Neural crest cell (in vitro differentiated cells): ENCODE measurements around the gene SRC. TPM values are rescaled to one million over a fixed set of nuclear protein-coding genes. Genes with fewer than 3 reads are reported as not detected.
"Not testable (repeated sequence)": the region's sequence is repeated elsewhere in the genome, so short reads cannot be mapped to it uniquely, and the experiment has no call there.

Source experiments
- DNase-seq: peaks from one replicate; pipeline ENCODE4 v3.0.0; 2021; ENCODE audit warnings: low read depth, mixed read lengths, low spot score
- H3K27ac Mint-ChIP-seq: one replicate; pipeline ENCODE4 v1.8.0; 2021; ENCODE audit warnings: mild to moderate bottlenecking, mixed read lengths; ENCODE audit not compliant: unreplicated experiment
- H3K27me3 Mint-ChIP-seq: 2 replicates; pipeline ENCODE4 v1.8.0; 2021; ENCODE audit warnings: low read depth, mild to moderate bottlenecking, mixed read lengths
- H3K36me3 Mint-ChIP-seq: 2 replicates; pipeline ENCODE4 v1.8.0; 2021; ENCODE audit warnings: low read depth, mild to moderate bottlenecking, mixed read lengths
- H3K4me1 Mint-ChIP-seq: 2 replicates; pipeline ENCODE4 v1.8.0; 2021; ENCODE audit warnings: mixed read lengths
- H3K4me3 Mint-ChIP-seq: one replicate; pipeline ENCODE4 v1.8.0; 2021; ENCODE audit warnings: mild to moderate bottlenecking, mixed read lengths
- H3K9me3 Mint-ChIP-seq: 2 replicates; pipeline ENCODE4 v1.8.0; 2021; ENCODE audit warnings: mixed read lengths
- total RNA-seq: library from RNA; stranded (reverse); gene quantifications from 2 replicates; pipeline ENCODE4 v1.2.1, GENCODE V29; 2021
- TF ChIP-seq, protein P1 (sequence below): fragments of 200-600 bp; sonication (generic); conservative IDR thresholded peaks from 2 replicates; pipeline ENCODE4 v1.5.0; 2021; ENCODE audit warnings: antibody characterized with exemption, mild to moderate bottlenecking

The SRC gene
- total RNA-seq, 1 donor from 2014 or later = 58.6 TPM

DNA sequence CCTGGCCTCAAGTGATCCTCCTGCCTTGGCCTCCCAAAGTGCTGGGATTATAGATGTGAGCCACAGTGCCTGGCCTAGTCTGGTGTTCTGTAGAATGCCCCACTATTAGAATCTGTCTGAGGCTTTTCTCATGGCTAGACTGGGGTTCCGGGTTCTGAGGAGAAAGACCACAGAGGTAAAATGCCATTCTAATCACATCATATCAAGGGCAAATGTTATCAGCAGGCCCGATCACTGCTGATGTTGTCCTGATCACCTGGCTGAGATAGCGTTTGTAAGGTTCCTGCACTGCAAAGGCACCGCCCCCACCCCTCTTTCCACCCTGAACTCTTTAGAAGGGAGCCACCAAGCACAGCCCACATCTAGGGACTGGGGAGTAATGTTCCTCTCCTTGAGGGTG lies 6.7 kb upstream of the SRC start:
- TF ChIP-seq, protein P1, sequence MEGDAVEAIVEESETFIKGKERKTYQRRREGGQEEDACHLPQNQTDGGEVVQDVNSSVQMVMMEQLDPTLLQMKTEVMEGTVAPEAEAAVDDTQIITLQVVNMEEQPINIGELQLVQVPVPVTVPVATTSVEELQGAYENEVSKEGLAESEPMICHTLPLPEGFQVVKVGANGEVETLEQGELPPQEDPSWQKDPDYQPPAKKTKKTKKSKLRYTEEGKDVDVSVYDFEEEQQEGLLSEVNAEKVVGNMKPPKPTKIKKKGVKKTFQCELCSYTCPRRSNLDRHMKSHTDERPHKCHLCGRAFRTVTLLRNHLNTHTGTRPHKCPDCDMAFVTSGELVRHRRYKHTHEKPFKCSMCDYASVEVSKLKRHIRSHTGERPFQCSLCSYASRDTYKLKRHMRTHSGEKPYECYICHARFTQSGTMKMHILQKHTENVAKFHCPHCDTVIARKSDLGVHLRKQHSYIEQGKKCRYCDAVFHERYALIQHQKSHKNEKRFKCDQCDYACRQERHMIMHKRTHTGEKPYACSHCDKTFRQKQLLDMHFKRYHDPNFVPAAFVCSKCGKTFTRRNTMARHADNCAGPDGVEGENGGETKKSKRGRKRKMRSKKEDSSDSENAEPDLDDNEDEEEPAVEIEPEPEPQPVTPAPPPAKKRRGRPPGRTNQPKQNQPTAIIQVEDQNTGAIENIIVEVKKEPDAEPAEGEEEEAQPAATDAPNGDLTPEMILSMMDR = no peak
- no peak overlapping the region for H3K27ac Mint-ChIP-seq
- no peaks in the 10 kb centered on the region for H3K27me3 Mint-ChIP-seq
- H3K9me3 Mint-ChIP-seq = no peaks in the 10 kb centered on the region
- peaks cover 49% of the 10 kb centered on the region for H3K4me1 Mint-ChIP-seq
- H3K4me3 Mint-ChIP-seq = no peak overlapping the region
- no peaks in the 10 kb centered on the region for H3K36me3 Mint-ChIP-seq
- DNase-seq = no peak

GRCh38 chr20:37339764-37340109 lies 6.2 kb upstream of the SRC start:
- Mint-ChIP-seq H3K4me3 (peak overlapping the region; percentile 44), H3K4me1 (peaks cover 54% of the 10 kb centered on the region)
- H3K9me3 Mint-ChIP-seq, H3K36me3 Mint-ChIP-seq, H3K27ac Mint-ChIP-seq, DNase-seq, H3K27me3 Mint-ChIP-seq: not testable (repeated sequence)

GRCh38 chr20:37340998-37341397 lies 4.9 kb upstream of the SRC start:
- Mint-ChIP-seq H3K4me1 (peaks cover 56% of the 10 kb centered on the region), H3K36me3 (no peaks in the 10 kb centered on the region), H3K27me3 (no peaks in the 10 kb centered on the region), H3K9me3 (no peaks in the 10 kb centered on the region), H3K27ac (no peak overlapping the region), H3K4me3 (no peak overlapping the region)
- TF ChIP-seq, protein P1 = no peak
- no peak for DNase-seq

GRCh38 chr20:37341632-37342031 lies 4.3 kb upstream of the SRC start:
- no peaks in the 10 kb centered on the region for H3K27me3 Mint-ChIP-seq
- H3K27ac Mint-ChIP-seq = no peak overlapping the region
- H3K9me3 Mint-ChIP-seq = no peaks in the 10 kb centered on the region
- DNase-seq = no peak
- TF ChIP-seq, protein P1 = no peak
- H3K4me1 Mint-ChIP-seq = peaks cover 52% of the 10 kb centered on the region
- H3K4me3 Mint-ChIP-seq = peak overlapping the region; percentile 50
- no peaks in the 10 kb centered on the region for H3K36me3 Mint-ChIP-seq

DNA sequence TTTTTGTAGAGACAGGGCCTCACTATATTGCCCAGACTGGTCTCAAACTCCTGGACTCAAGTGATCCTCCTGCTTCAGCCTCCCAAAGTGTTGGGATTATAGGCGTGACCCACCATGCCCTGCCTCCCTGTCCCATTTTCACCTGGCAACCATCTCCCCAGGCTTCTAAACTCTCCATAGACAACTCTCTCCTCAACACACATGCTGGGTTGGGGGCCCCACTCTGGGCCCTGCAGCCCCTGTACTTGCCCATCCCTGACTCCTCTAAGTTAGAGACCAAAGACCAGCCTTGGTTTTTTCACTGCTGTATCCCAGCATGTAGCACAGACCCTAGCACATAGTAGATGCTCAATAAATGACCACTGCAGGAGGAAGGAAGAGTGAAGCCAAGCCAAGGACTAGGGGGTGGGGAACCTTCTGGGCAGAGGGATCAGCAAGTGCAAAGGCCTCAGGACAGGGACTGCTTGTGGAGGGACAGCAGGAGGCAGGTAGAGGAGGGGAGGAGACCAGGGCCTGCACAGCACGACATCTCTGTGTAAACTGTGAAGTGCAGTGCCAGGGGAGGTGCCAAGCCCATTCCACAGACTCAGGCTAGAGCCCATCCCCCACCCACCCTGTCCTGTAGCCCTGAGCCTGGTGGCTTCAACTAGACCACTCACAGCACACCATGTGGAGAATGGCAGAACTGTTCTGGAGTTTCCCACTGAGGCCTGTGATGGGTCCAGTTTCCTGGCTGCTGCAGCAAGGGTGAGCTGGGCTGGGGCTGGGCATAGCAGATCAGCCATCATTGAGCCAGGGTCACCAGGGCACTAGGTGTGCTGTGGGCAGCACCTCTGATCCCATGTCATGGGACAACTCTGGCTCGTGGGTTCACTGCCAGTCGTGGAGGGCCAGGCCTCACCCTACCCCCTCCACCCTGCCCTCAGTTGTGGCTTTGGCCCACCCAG lies 3.4 kb upstream of the SRC start:
- Mint-ChIP-seq H3K4me1 (peaks cover 51% of the 10 kb centered on the region), H3K27ac (no peak overlapping the region)

More for the DNA sequence above, 3.4 kb upstream of the SRC start:
- Mint-ChIP-seq H3K27me3 (no peaks in the 10 kb centered on the region), H3K4me3 (peak overlapping the region; percentile 5), H3K9me3 (no peaks in the 10 kb centered on the region), H3K36me3 (no peaks in the 10 kb centered on the region)
- DNase-seq = no peak
- TF ChIP-seq, protein P1 = no peak
